H7 (cell line): ENCODE results near the gene ELF2. TPM values are rescaled to one million over a fixed set of nuclear protein-coding genes. Genes with fewer than 3 reads are reported as not detected.
"Not testable (repeated sequence)": the region's sequence is repeated elsewhere in the genome, so short reads cannot be mapped to it uniquely, and the experiment has no call there.

Experiments used
- DNase-seq: peaks from one replicate; pipeline ENCODE4 v3.0.0; 2012
- H3K27me3 ChIP-seq: 2 replicates; pipeline ENCODE4 v1.6.0; 2011; ENCODE audit warnings: mild to moderate bottlenecking, low read length; ENCODE audit not compliant: control insufficient read depth, insufficient read depth
- H3K36me3 ChIP-seq: replicated peaks from 2 replicates; pipeline ENCODE4 v1.5.1; 2011; ENCODE audit warnings: low read length; ENCODE audit not compliant: control insufficient read depth, insufficient read depth
- H3K4me3 ChIP-seq: 2 replicates; pipeline ENCODE4 v1.5.1; 2011; ENCODE audit warnings: low read depth, mild to moderate bottlenecking, control low read depth, low read length, moderate library complexity; ENCODE audit not compliant: insufficient read depth
- total RNA-seq: library from RNA; depleted of rRNA; stranded (reverse); fragments of >200 nt; shearing (Covaris generic); gene quantifications from 2 replicates; pipeline ENCODE4 v1.2.3, GENCODE V29; 2014; rRNA removed

The ELF2 gene
- 29.9 and 45.6 TPM in 2 replicates for total RNA-seq

DNA sequence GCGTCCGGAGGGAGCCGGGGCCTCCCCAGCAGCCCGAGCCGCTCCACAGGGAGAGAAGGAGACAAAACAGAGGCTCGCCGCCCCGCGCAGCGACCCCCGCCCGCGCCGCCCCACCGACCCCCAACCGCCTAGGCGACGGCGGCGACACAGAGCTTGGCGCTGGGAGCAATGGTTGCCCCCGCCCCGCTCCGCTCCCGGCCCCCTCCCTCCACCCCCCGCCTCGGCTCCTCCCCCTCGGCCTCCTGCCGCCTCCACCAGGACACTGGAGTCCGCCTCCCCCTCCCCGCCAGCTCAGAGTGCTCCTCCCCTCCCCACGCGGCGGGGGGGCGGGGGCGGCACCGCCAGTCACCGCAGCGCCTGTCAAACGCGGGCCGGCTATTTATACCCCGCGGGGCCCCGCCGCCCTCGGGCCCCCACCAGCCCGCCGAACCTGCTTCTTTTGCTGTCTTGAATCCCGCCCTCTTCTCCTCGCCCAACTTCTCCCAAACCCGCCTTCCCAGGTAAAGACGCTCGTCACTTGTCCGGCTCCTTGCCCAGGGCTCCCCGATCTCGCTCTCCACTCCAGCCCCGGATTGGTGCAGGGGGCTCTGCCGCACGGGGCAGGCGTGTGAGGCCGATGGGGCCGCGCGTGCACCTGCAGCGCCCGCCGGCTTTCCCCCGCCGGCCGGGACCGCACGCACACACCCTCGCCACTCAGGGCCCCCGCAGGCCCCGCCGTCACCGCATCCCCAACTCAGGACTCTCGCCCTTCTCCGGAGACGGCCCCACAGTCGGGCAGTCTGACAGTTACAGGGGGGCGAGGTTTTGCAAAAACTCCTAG is at the start of gene ELF2:
TSS of gene ELF2 (minus strand) at position 170 of the 820 bp plus-strand sequence. CDS start 39,517 bp downstream, outside the sequence.
- peak; percentile 96 for DNase-seq
- peaks cover 5% of the 10 kb centered on the region; the same call in 1 of the 2 replicates for H3K27me3 ChIP-seq
- H3K36me3 ChIP-seq, result no peaks in the 10 kb centered on the region
- peak within 1 kb of the TSS; percentile 88 for H3K4me3 ChIP-seq

DNA sequence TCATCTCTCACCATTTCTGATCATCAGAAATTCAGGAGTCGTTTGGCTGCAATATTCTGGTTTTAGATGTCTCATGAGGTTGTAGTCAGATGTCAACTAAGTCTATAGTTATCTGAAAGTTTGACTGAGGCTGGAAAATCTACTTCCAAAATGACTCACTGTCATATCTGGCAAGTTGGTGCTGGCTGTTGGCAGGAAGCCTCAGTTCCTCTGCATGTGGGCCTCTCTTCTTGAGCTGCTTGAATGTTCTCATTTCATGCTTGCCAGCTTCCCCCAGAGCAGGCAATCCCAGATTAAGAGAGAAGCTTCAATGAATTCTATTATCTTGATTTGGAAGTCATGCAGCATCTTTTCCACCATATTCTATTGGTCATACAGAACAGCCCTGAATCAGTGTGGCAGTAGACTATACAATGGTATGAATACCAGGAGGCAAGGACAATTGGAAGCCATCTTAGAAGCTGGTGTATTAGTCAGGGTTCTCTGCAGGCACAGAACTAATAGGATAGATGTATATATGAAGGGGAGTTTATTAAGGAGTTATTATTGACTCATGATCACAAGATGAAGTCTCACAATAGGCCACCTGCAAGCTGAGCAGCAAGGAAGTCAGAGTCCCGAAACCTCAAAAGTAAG is 46.8 kb upstream of the ELF2 start:
- Histone ChIP-seq H3K36me3 (no peaks in the 10 kb centered on the region), H3K27me3 (no peaks in the 10 kb centered on the region), H3K4me3 (no peak overlapping the region)
- no peak for DNase-seq

DNA sequence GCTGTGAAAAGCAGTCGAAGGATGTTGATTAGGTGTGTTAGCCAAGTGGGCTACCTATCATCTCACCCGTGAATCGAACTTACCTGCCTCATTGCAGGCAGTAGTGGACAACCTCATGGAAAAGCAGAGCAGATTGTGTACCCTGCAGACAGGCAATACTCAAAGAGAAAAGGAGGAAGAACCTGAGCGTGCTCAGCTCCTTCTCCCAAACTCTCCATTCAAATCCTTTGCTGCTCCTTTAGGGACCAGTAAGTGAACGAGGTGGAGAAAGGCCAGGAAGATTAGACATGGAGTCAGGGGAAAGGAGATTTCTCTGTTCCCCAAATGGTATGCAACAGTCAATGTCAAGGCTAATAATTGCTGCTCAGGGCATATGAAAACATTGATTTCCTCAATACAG is 45.2 kb upstream of the ELF2 start:
- no peak for DNase-seq
- Histone ChIP-seq H3K36me3 (no peaks in the 10 kb centered on the region), H3K27me3 (no peaks in the 10 kb centered on the region), H3K4me3 (no peak overlapping the region)

DNA sequence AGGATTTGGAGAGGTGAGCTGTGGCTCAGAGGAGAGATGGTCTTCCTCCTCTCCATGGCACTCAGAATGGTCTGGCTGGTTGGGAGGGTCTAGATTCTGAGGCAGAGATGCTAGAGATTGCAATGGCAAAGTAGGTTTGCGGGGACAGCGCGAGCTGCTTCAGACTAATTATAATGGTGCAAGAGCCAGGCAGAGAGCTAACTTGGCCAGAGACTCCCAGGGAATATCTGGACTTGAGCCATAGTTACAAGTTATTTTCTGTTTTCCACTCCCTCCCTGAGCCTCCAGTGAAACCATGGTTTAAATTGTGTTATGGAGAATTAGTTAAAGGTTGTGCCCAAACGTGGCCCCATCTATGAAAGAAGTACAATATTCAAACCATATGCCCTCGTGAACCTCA is 44.7 kb upstream of the ELF2 start:
- Histone ChIP-seq H3K27me3 (no peaks in the 10 kb centered on the region), H3K36me3 (no peaks in the 10 kb centered on the region), H3K4me3 (no peak overlapping the region)
- DNase-seq, result no peak

GRCh38 chr4:139219450-139220055 is 42.5 kb upstream of the ELF2 start:
- H3K27me3 ChIP-seq, result no peaks in the 10 kb centered on the region
- no peak overlapping the region for H3K4me3 ChIP-seq

DNA sequence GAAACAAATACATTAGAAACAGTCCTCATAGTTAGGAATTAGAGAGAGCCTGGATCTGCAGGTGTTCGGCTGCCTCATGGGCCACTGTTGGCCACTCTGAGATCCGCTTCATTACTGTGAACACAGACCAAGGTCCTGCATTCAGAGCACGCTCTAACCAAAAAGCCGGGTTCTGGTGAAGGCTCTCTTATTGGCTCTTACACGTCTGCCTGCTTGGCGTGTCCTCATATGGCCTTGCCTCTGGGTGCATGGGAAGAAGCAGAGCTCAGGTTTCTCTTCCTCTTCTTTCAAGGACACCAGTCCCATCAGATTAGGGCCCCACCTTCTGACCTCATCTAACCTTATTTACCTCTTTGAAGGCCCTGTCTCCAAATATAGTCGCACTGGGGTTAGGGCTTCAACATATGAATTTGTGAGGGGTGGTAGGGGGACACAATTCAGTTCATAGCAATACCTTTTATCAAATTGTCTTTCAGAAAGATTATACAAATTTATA is 37.1 kb upstream of the ELF2 start:
- DNase-seq, result peak; percentile 30
- Histone ChIP-seq H3K4me3 (no peak overlapping the region), H3K36me3 (no peaks in the 10 kb centered on the region), H3K27me3 (no peaks in the 10 kb centered on the region)

More at GRCh38 chr4:139219450-139220055, 42.5 kb upstream of the ELF2 start:
- H3K36me3 ChIP-seq, result no peaks in the 10 kb centered on the region
- DNase-seq, result no peak

DNA sequence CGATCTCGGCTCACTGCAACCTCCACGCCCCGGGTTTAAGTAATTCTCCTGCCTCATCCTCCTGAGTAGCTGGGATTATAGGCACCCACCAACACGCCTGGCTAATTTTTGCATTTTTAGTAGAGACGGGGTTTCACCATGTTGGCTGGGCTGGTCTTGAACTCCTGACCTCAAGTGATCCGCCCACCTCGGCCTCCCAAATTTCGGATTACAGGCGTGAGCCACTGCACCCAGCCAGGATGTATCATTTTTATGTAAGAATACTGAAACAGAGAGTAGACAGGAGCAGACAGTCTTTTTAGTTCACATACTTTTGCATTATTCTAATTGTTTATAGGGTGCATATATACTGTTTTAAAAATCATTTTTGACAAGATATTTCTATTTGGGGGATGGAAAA is 36.6 kb upstream of the ELF2 start:
- H3K27me3 ChIP-seq, H3K36me3 ChIP-seq, DNase-seq, H3K4me3 ChIP-seq: not testable (repeated sequence)

DNA sequence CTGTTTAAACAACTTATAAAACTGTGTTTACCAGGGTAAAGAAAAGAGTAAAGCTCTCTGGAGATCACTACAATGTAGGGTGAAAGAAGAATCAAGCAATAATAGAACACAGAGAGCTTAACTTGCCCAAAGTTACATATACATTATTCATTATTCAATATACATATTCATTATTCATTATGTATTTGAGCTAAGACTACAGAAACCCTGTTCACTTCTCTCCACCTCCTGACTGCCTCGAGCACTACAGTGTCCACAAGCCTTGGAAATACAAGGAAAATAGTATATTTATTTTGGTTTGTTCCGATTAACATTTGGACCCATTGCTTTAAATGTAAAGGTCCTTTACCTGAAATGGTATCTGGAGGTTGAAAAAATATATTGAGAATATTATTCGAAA is 35.9 kb upstream of the ELF2 start:
- H3K4me3 ChIP-seq, result no peak overlapping the region
- H3K36me3 ChIP-seq, result no peaks in the 10 kb centered on the region
- H3K27me3 ChIP-seq, result no peaks in the 10 kb centered on the region
- no peak for DNase-seq

- no peak for DNase-seq
- Histone ChIP-seq H3K27me3 (no peaks in the 10 kb centered on the region), H3K4me3 (no peak overlapping the region), H3K36me3 (no peaks in the 10 kb centered on the region)
Measured at GRCh38 chr4:139210486-139210885, 33.5 kb upstream of the ELF2 start.

DNA sequence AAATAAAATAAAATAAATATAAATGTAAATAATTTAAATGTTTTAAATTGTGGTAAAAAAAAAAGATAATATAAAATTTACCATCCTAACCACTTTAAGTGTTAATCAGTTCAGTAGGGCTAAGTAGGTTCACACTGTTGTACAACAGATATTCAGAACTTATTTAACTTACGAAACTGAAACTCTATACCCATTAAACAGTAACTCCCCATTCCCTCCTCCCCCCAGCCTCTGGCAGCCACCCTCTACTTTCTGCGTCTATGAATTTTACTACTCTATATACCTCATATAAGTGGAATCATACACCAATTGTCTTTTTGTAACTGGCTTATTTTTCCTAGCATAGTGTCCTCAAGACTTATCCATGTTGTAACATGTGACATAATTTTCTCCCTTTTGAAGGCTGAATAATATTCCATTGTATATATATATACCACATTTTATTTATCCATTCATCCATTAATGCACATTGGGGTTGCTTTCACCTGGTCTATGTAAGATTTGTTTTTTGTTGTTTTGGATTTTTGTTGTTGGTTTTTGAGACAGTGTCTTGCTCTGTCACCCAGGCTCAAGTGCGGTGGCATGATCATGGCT is 32.5 kb upstream of the ELF2 start:
- no peak for DNase-seq
- Histone ChIP-seq H3K36me3 (no peaks in the 10 kb centered on the region), H3K4me3 (no peak overlapping the region), H3K27me3 (no peaks in the 10 kb centered on the region)

DNA sequence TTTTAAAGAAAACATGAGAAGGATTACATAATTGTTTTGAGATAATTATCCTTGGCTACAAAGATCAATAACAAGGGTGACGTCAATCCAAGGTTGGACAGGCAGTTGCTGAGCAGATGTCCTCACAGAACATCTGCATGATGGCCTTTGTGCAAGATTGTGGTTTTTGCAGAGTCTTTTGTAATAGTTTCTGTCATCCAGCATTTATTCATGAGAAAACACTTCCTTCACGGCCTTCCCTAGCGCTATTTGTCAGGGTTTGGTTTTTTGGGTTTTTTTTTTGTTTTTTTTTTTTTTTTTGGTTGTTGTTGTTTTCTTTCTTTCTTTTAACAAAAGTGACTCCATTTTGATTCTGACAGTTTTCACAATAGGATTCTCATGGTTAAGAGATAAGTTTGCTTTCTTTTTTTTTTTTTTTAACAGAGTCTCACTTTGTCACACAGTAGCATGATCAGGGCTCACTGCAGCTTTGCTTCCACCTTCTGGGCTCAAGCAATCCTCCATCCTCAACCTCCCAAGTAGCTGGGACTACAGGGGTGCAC is 31.5 kb upstream of the ELF2 start:
- DNase-seq, result no peak
- Histone ChIP-seq H3K27me3 (no peaks in the 10 kb centered on the region), H3K4me3 (no peak overlapping the region), H3K36me3 (no peaks in the 10 kb centered on the region)

GRCh38 chr4:139207873-139208403 is 30.9 kb upstream of the ELF2 start:
- Histone ChIP-seq H3K36me3 (no peaks in the 10 kb centered on the region), H3K4me3 (no peak overlapping the region), H3K27me3 (no peaks in the 10 kb centered on the region)
- no peak for DNase-seq

- Histone ChIP-seq H3K4me3 (no peak overlapping the region), H3K27me3 (no peaks in the 10 kb centered on the region), H3K36me3 (no peaks in the 10 kb centered on the region)
- no peak for DNase-seq
Measured at GRCh38 chr4:139207247-139207646, 30.2 kb upstream of the ELF2 start.

DNA sequence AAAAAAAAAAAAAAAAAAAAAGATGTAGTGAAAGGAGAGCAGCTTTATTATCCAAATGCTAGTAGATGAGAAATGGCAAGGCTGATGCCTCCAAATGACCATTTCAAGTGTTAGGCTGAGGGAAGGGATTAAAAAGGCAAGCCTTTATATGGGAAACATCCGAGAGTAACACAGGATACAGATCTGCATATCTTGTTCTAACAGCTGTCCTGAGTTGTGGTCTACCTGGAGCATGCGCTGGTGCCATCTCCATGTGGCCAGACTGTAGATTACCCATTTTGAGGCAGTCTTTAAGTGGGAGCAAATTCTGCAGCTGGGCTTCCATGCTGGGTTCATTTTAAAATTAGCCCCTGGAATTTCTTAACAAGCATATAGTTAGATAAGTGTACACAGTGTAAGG is 26.0 kb upstream of the ELF2 start:
- no peak overlapping the region for H3K4me3 ChIP-seq
- no peaks in the 10 kb centered on the region for H3K27me3 ChIP-seq
- H3K36me3 ChIP-seq, result no peaks in the 10 kb centered on the region
- DNase-seq, result no peak
